ENCODE results near the gene DPY30.

DPY30 gene

DNA sequence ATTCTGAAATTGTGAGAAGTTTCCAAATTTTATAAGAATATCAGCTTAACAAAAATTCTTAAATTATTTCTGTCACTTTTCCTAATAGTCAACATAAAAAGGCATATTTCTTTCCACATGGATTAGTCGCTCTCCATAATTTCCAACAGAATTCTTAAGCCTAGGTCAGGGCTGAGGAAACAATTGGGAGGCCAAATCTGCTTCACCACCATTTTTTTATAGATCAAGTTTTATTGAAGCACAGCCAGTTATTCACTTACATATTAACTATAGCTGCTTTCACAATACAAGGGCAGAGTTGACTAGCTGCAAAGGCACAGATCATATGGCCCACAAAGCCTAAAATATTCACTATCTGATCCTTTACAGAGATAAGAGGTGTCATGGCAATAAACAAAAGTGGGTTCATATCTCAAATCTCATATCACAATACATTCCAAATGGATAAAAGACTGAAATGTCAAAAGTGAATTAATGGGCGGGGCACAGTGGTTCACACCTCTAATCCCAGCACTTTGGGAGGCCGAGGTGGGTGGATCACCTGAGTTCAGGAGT is 47.5 kb downstream of the DPY30 start:
- no peak overlapping the region for H3K4me3 ChIP-seq (ENCODE audit: extremely low read depth, insufficient read depth, low read length, poor library complexity, severe bottlenecking)
- 100% methylated on average over 1 to 2 of the region's 3 CpGs for WGBS, 2 experiments (ENCODE audit: insufficient coverage in 2 of 2)
- no peaks in the 10 kb centered on the region for H3K4me1 ChIP-seq (ENCODE audit: control insufficient read depth, insufficient read depth, low read length, poor library complexity, severe bottlenecking)
- H3K9me3 ChIP-seq (ENCODE audit: control insufficient read depth, low read length), result no peaks in the 10 kb centered on the region
- H3K36me3 ChIP-seq (ENCODE audit: control insufficient read depth, insufficient read depth, low read length), result no peaks in the 10 kb centered on the region
- H3K27ac ChIP-seq (ENCODE audit: low read depth, low read length, severe bottlenecking), result no peak overlapping the region

DNA sequence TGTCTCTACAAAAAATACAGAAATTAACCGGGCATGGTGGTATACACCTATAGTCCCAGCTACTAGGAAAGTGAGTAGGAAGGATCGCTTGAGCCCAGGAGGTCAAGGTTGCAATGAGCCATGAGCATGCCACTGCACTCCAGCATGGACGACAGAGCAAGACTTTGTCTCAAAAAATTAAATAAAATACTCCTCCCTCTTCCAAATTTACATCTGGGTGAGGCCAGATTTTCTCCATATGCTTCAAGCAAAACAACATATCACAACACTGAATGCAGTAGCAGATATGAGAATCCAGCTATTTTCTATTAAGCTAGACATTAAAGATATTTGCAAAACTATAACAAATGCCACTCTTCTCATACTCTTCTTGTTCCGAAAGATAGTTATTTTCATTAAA is 49.7 kb downstream of the DPY30 start:
- 85 to 87% methylated on average over 3 of the region's 4 CpGs for WGBS, 2 experiments (ENCODE audit: insufficient coverage in 2 of 2)

DNA sequence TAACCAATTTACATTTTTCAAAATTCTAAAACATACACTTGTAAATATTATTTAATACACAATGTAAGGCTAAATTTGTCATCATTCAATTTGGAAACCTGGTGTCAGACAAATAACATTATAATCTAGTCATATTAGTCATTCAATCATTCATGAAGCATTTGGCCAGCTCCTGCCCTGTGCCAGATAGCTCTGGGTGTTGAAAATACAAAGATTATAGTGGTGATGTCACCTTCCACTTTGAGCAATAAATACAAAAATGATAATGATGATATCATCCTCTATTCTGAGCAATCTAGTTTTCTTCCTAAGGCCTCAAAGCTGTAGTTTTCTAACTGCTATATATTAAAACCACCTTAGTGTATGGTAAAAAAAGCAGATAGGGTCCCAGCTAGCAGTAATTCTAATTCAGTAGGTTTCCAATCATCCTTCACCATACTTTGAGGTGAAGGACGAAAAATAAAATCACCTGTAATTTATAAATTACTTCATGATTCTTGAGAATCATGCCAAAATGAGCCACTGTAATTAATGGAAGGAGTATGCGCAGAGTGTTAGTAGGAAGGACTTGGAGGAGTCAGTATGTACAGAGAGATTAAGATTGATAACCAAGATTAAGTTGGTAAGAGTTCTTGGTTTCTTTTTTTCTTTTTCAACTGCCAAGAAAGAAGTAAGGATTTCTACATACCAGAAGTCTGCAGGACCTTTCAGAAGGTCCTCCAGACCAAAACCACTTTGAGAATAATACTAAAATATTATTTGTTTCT is 52.0 kb downstream of the DPY30 start:
- H3K36me3 ChIP-seq (ENCODE audit: control insufficient read depth, insufficient read depth, low read length), result no peaks in the 10 kb centered on the region
- no peak overlapping the region for H3K27ac ChIP-seq (ENCODE audit: low read depth, low read length, severe bottlenecking)
- H3K9me3 ChIP-seq (ENCODE audit: control insufficient read depth, low read length), result no peaks in the 10 kb centered on the region
- WGBS, 2 experiments (ENCODE audit: insufficient coverage in 2 of 2), result no CpG with 5 or more reads among the region's 2 CpGs
- H3K4me1 ChIP-seq (ENCODE audit: control insufficient read depth, insufficient read depth, low read length, poor library complexity, severe bottlenecking), result no peaks in the 10 kb centered on the region
- no peak overlapping the region for H3K4me3 ChIP-seq (ENCODE audit: extremely low read depth, insufficient read depth, low read length, poor library complexity, severe bottlenecking)

More for the DNA sequence above, 49.7 kb downstream of the DPY30 start:
- no peak overlapping the region for H3K27ac ChIP-seq (ENCODE audit: low read depth, low read length, severe bottlenecking)
- no peak overlapping the region for H3K4me3 ChIP-seq (ENCODE audit: extremely low read depth, insufficient read depth, low read length, poor library complexity, severe bottlenecking)
- H3K4me1 ChIP-seq (ENCODE audit: control insufficient read depth, insufficient read depth, low read length, poor library complexity, severe bottlenecking), result no peaks in the 10 kb centered on the region
- H3K9me3 ChIP-seq (ENCODE audit: control insufficient read depth, low read length), result no peaks in the 10 kb centered on the region
- H3K36me3 ChIP-seq (ENCODE audit: control insufficient read depth, insufficient read depth, low read length), result no peaks in the 10 kb centered on the region

DNA sequence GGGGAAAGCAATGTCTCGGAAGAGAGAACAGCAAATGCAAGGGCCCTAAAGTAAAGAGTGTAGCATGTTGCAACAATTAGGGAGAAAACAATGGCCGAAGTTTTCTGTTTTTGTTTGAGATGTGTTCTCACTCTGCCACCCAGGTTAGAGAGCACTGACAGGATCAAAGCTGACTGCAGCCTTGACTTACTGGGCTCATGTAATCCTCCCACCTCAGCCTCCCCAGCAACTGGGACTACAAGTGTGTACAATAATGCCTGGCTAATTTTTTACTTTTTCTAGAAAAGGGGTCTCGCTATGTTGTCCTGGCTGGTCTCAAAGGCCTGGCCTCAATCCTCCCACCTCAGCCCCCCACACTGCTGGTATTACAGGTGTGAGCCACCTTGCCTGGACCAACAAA is 52.7 kb downstream of the DPY30 start:
- WGBS, 2 experiments (ENCODE audit: insufficient coverage in 2 of 2), result 86 to 96% methylated on average over 1 to 3 of the region's 3 CpGs
- Histone ChIP-seq H3K9me3 (ENCODE audit: control insufficient read depth, low read length) (no peaks in the 10 kb centered on the region), H3K36me3 (ENCODE audit: control insufficient read depth, insufficient read depth, low read length) (no peaks in the 10 kb centered on the region), H3K27ac (ENCODE audit: low read depth, low read length, severe bottlenecking) (no peak overlapping the region), H3K4me3 (ENCODE audit: extremely low read depth, insufficient read depth, low read length, poor library complexity, severe bottlenecking) (no peak overlapping the region), H3K4me1 (ENCODE audit: control insufficient read depth, insufficient read depth, low read length, poor library complexity, severe bottlenecking) (no peaks in the 10 kb centered on the region)

DNA sequence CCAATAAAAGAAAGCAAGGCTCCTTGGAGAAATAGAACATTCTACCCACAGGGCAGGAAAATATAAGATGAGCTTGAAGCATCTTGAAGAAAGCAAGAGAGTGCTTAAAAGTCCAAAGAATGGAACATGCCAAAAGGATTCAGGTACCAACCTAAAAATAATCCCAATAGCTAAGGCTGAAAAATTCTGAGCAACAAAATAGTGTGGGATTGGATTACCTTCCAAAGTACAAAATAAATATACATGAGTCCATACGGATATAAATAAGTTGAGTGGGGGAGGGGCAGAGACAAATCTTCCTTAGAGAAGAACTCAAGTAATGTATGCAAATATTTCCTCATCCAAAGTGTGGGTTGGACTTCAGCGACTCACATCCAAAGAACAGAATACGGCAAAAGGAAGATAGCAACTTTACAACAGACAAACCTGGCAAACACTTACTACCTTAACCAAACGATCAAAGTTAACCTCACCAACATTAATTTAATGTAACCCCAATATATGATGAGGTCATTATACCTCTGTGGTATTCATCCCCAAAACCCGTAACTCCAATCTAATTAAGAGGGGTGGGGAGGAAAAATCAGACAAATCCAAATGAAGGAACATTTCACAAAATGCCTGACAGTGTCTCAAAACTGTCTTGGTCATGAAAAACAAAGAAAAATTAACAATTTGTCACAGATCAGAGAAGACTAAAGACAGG is 55.7 kb downstream of the DPY30 start:
- no peak overlapping the region for H3K27ac ChIP-seq (ENCODE audit: low read depth, low read length, severe bottlenecking)
- no peaks in the 10 kb centered on the region for H3K9me3 ChIP-seq (ENCODE audit: control insufficient read depth, low read length)
- 93% methylated on average over 2 to 3 of the region's 5 CpGs for WGBS, 2 experiments (ENCODE audit: insufficient coverage in 2 of 2)
- no peaks in the 10 kb centered on the region for H3K36me3 ChIP-seq (ENCODE audit: control insufficient read depth, insufficient read depth, low read length)
- no peak overlapping the region for H3K4me3 ChIP-seq (ENCODE audit: extremely low read depth, insufficient read depth, low read length, poor library complexity, severe bottlenecking)
- no peaks in the 10 kb centered on the region for H3K4me1 ChIP-seq (ENCODE audit: control insufficient read depth, insufficient read depth, low read length, poor library complexity, severe bottlenecking)

DNA sequence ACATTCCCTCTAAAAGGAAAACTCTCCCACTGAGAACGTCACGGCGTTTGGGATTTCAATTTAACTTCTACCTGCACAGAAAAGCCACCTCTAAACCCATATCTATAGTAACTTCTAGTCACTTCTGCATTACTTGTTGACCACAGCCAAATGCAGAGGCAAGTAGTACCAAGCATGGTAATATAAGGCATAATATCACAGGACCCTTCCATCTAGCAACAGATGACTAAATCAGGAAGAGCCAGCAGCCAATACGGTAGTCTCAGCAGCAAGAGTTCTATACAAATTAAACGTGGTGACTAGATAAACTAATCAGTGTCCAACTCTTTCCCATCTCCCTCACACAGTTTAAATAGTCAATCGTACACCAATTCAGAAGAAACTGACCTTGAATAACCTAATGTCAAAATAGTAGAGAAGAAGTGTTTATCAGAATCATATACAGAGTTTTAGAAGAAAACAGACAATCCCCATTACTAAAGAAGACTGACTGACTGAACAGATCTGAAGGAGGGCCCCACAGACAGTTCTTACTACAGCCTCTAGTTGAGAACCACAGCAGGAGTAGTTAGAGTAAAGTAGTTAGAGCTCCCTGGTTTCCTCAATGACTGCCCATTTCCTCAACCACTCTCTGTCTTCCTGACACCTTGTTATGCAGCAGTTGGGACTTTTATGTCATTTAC is 58.8 kb downstream of the DPY30 start:
- no peaks in the 10 kb centered on the region for H3K36me3 ChIP-seq (ENCODE audit: control insufficient read depth, insufficient read depth, low read length)
- no peak overlapping the region for H3K4me3 ChIP-seq (ENCODE audit: extremely low read depth, insufficient read depth, low read length, poor library complexity, severe bottlenecking)
- H3K4me1 ChIP-seq (ENCODE audit: control insufficient read depth, insufficient read depth, low read length, poor library complexity, severe bottlenecking), result no peaks in the 10 kb centered on the region
- WGBS, 2 experiments (ENCODE audit: insufficient coverage in 2 of 2), result 80 to 97% methylated on average over 1 to 3 of the region's 6 CpGs
- H3K27ac ChIP-seq (ENCODE audit: low read depth, low read length, severe bottlenecking), result peak overlapping the region; percentile 25
- no peaks in the 10 kb centered on the region for H3K9me3 ChIP-seq (ENCODE audit: control insufficient read depth, low read length)

DNA sequence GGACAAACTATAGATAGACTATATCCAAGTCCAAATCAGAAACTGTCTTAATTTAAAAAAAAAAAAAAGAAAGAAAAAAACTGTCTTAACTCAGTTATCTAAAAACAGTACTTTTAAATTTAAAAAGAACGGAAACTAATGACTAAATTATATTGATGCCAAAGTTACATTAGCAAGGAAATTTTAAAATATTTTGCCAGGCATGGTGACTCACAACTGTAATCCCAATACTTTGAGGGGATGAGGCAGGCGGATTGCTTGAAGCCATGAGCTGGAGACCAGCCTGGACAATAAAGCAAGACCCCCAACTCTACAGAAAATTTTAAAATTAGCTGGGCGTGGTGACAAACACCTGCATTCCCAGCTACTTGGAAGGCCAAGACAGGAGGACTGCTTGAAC is 59.6 kb downstream of the DPY30 start:
- no peaks in the 10 kb centered on the region for H3K9me3 ChIP-seq (ENCODE audit: control insufficient read depth, low read length)
- WGBS, 2 experiments (ENCODE audit: insufficient coverage in 2 of 2), result 90 to 100% methylated on average over 1 to 2 of the region's 3 CpGs
- H3K4me3 ChIP-seq (ENCODE audit: extremely low read depth, insufficient read depth, low read length, poor library complexity, severe bottlenecking), result no peak overlapping the region
- H3K36me3 ChIP-seq (ENCODE audit: control insufficient read depth, insufficient read depth, low read length), result no peaks in the 10 kb centered on the region
- no peaks in the 10 kb centered on the region for H3K4me1 ChIP-seq (ENCODE audit: control insufficient read depth, insufficient read depth, low read length, poor library complexity, severe bottlenecking)
- H3K27ac ChIP-seq (ENCODE audit: low read depth, low read length, severe bottlenecking), result no peak overlapping the region

DNA sequence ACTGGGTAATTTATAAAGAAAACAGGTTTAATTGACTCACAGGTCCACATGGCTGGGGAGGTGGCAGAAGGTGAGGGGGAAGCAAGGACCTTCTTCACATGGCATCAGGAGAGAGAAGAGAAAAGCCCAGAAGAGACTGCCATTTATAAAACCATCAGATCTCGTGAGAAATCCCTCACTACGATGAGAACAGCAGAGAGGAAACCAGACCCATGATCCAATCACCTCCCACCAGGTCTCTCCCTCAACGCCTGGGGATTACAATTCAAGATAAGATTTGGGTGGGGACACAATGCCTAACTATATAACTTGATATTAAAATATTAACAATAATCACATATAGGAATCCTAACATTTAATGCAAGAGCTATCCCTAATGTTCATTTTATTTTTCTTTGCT is 60.6 kb downstream of the DPY30 start:
- Histone ChIP-seq H3K4me3 (ENCODE audit: extremely low read depth, insufficient read depth, low read length, poor library complexity, severe bottlenecking) (no peak overlapping the region), H3K27ac (ENCODE audit: low read depth, low read length, severe bottlenecking) (no peak overlapping the region), H3K36me3 (ENCODE audit: control insufficient read depth, insufficient read depth, low read length) (no peaks in the 10 kb centered on the region), H3K4me1 (ENCODE audit: control insufficient read depth, insufficient read depth, low read length, poor library complexity, severe bottlenecking) (no peaks in the 10 kb centered on the region), H3K9me3 (ENCODE audit: control insufficient read depth, low read length) (no peaks in the 10 kb centered on the region)
- WGBS, 2 experiments (ENCODE audit: insufficient coverage in 2 of 2), result no CpG with 5 or more reads among the region's 3 CpGs

DNA sequence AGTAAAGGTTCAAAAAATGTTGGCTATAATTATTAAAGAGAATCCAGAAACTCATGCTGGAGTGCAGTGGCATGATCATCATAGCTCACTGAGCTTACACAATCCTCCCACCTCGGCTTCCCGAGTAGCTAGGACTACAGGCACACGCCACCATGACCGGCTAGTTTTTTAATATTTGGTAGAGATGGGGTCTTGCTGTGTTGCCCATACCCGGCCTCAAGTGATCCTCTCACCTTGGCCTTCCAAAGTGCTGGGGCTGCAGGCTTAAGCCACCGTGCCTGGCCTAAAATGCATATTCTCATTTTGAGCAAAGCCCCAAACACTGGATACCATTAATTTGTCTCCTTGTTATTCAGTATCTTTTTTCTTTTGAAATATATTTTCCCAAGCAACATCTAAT is 61.2 kb downstream of the DPY30 start:
- H3K36me3 ChIP-seq (ENCODE audit: control insufficient read depth, insufficient read depth, low read length), result no peaks in the 10 kb centered on the region
- WGBS, 2 experiments (ENCODE audit: insufficient coverage in 2 of 2), result 83 to 100% methylated on average over 1 to 2 of the region's 6 CpGs
- no peaks in the 10 kb centered on the region for H3K4me1 ChIP-seq (ENCODE audit: control insufficient read depth, insufficient read depth, low read length, poor library complexity, severe bottlenecking)
- no peak overlapping the region for H3K4me3 ChIP-seq (ENCODE audit: extremely low read depth, insufficient read depth, low read length, poor library complexity, severe bottlenecking)
- H3K9me3 ChIP-seq (ENCODE audit: control insufficient read depth, low read length), result no peaks in the 10 kb centered on the region
- H3K27ac ChIP-seq (ENCODE audit: low read depth, low read length, severe bottlenecking), result no peak overlapping the region
